HCT116 (cell line): Measurements from ENCODE around the gene KSR1. TPM values are rescaled to one million over a fixed set of nuclear protein-coding genes. Genes with fewer than 3 reads are reported as not detected.

ENCODE experiments used
- ATAC-seq: fragments of 200-7000 bp; cut with Tn5 transposase; 2 replicates; pipeline ENCODE4 v1.9.1; 2020; ENCODE audit warnings: mild to moderate bottlenecking, moderate library complexity
- BruUV-seq: library from RNA; stranded (reverse); fragments of 400-500 nt; replicated peaks from 2 replicates; lab custom pipeline; 2021; lab: Mats Ljungman, UMichigan
- CTCF ChIA-PET: fragments of 300-600 bp; sonication (Branson Sonifier 250); formaldehyde crosslinking; loops from one replicate; lab custom pipeline; 2021; ENCODE audit warnings: antibody characterized with exemption; lab: Charles Lee
- POLR2A ChIA-PET: fragments of 300-600, 350-600 bp; sonication (Branson Sonifier 250); formaldehyde crosslinking; loops from one replicate; lab custom pipeline; 2021; ENCODE audit warnings: antibody characterized with exemption; lab: Charles Lee
- RAD21 ChIA-PET, 2 experiments: fragments of 300-600 bp; sonication (Branson Sonifier 250); formaldehyde crosslinking; loops; one replicate each; lab custom pipeline; 2023; ENCODE audit warnings: low total read pairs in 2 of 2; ENCODE audit not compliant: uncharacterized antibody in 2 of 2, unreplicated experiment in 2 of 2, low non-redundant PET in 1 of 2; lab: Charles Lee
- DNase-seq: peaks from one replicate; pipeline ENCODE4 v3.0.0-alpha.2; 2010; ENCODE audit warnings: low read depth, low spot score
- H2AFZ ChIP-seq: fragments of 200-600 bp; shearing (Covaris generic), sonication (generic); 2 replicates; pipeline ENCODE4 v1.6.1; 2017; ENCODE audit warnings: low read depth, mixed run types, mixed read lengths, antibody characterized with exemption, low read length; ENCODE audit not compliant: poor library complexity, severe bottlenecking
- H3K27ac ChIP-seq: 2 replicates; pipeline ENCODE4 v1.5.1; 2012; ENCODE audit warnings: low read depth, low read length
- H3K27me3 ChIP-seq: fragments of 200-600 bp; sonication (generic); 2 replicates; pipeline ENCODE4 v1.6.1; 2016; ENCODE audit warnings: mixed run types, low read length, mixed read lengths; ENCODE audit not compliant: insufficient read depth
- H3K36me3 ChIP-seq, 2 experiments: fragments of 200-500 bp in 1 of 2; fragments of 200-600 bp in 1 of 2; sonication (Bioruptor generic) in 1 of 2; sonication (generic) in 1 of 2; 2 replicates each; pipeline versions ENCODE4 v1.5.1 to v1.6.1; 2014 to 2016; ENCODE audit warnings: low read length in 2 of 2, inconsistent platforms in 1 of 2, mixed read lengths in 1 of 2, mixed run types in 1 of 2; ENCODE audit not compliant: insufficient read depth in 2 of 2, control insufficient read depth in 1 of 2
- H3K4me1 ChIP-seq, 2 experiments: fragments of 200-600 bp in 1 of 2; sonication (generic) in 1 of 2; 2 replicates each; pipeline versions ENCODE4 v1.5.1 to v1.6.1; 2012 to 2017; ENCODE audit warnings: low read length in 2 of 2, inconsistent platforms in 1 of 2, mild to moderate bottlenecking in 1 of 2, mixed read lengths in 1 of 2, mixed run types in 1 of 2, moderate library complexity in 1 of 2; ENCODE audit not compliant: insufficient read depth in 2 of 2, control insufficient read depth in 1 of 2
- H3K4me2 ChIP-seq: fragments of 200-600 bp; sonication (generic); 2 replicates; pipeline ENCODE4 v1.6.1; 2017; ENCODE audit warnings: mixed run types, low read length, mixed read lengths
- H3K4me3 ChIP-seq, 2 experiments: fragments of 200-600 bp in 1 of 2; sonication (generic) in 1 of 2; replicated peaks in 1 of 2; 2 replicates each; pipeline ENCODE4 v1.5.1; 2011 to 2016; ENCODE audit warnings: low read length in 2 of 2, control low read depth in 1 of 2, low read depth in 1 of 2, mild to moderate bottlenecking in 1 of 2, mixed read lengths in 1 of 2, mixed run types in 1 of 2
- H3K79me2 ChIP-seq: fragments of 200-600 bp; sonication (generic); 2 replicates; pipeline ENCODE4 v1.6.1; 2017; ENCODE audit warnings: mild to moderate bottlenecking, mixed run types, low read length, moderate library complexity, mixed read lengths; ENCODE audit not compliant: insufficient read depth
- H3K9ac ChIP-seq: fragments of 200-600 bp; sonication (generic); 2 replicates; pipeline ENCODE4 v1.6.1; 2016; ENCODE audit warnings: low read length, mixed read lengths
- H3K9me2 ChIP-seq: fragments of 200-600 bp; sonication (generic), shearing (Covaris generic); 2 replicates; pipeline ENCODE4 v1.6.1; 2017; ENCODE audit warnings: mixed run types, mild to moderate bottlenecking, moderate library complexity; ENCODE audit not compliant: insufficient read depth
- H3K9me3 ChIP-seq, 2 experiments: fragments of 200-500 bp in 1 of 2; fragments of 200-600 bp in 1 of 2; sonication (Bioruptor generic) in 1 of 2; sonication (generic) in 1 of 2; 2 replicates each; pipeline ENCODE4 v1.6.1; 2014 to 2017; ENCODE audit warnings: low read length in 2 of 2, mixed read lengths in 2 of 2, inconsistent platforms in 1 of 2, low read depth in 1 of 2, mild to moderate bottlenecking in 1 of 2, mixed run types in 1 of 2, moderate library complexity in 1 of 2; ENCODE audit not compliant: control insufficient read depth in 1 of 2, insufficient read depth in 1 of 2
- H4K20me1 ChIP-seq: fragments of 200-600 bp; sonication (generic), shearing (Covaris generic); 2 replicates; pipeline ENCODE4 v1.6.1; 2017; ENCODE audit warnings: mixed run types, mild to moderate bottlenecking, moderate library complexity; ENCODE audit not compliant: insufficient read depth
- EZH2 ChIP-seq: fragments of 200-600 bp; sonication (generic); IDR thresholded peaks from 2 replicates; pipeline ENCODE4 v1.6.1; 2017; ENCODE audit warnings: antibody characterized with exemption, mixed run types
- EZH2phosphoT487 ChIP-seq: fragments of 200-600 bp; IDR thresholded peaks from 2 replicates; pipeline ENCODE4 v1.6.1; 2018; ENCODE audit warnings: antibody characterized with exemption, borderline replicate concordance
- JUND ChIP-seq: IDR thresholded peaks from 2 replicates; pipeline ENCODE4 v1.6.1; 2012
- POLR2A ChIP-seq: IDR thresholded peaks from 2 replicates; pipeline ENCODE4 v1.7.0; 2011; ENCODE audit warnings: borderline replicate concordance; ENCODE audit not compliant: insufficient read depth, insufficient read length; ENCODE audit errors: extremely low read depth
- POLR2AphosphoS5 ChIP-seq: IDR thresholded peaks from 2 replicates; pipeline ENCODE4 v1.6.1; 2011; ENCODE audit warnings: mild to moderate bottlenecking, low read depth, low read length, moderate library complexity
- TCF7L2 ChIP-seq: IDR thresholded peaks from 2 replicates; pipeline ENCODE4 v1.7.0; 2011; ENCODE audit warnings: borderline replicate concordance, inconsistent platforms; ENCODE audit not compliant: insufficient read depth, insufficient read length; ENCODE audit errors: extremely low read depth
- ZBTB33 ChIP-seq: IDR thresholded peaks from 2 replicates; pipeline ENCODE4 v1.6.1; 2011; ENCODE audit warnings: mild to moderate bottlenecking, low read length, moderate library complexity; ENCODE audit not compliant: insufficient replicate concordance; ENCODE audit errors: extremely low read depth
- intact Hi-C: fragments of 100-400 bp; cut with micrococcal nuclease; formaldehyde crosslinking; loops from 2 replicates; pipeline ENCODE4 v1.10.0; 2022
- total RNA-seq: library from RNA; stranded (reverse); gene quantifications from one replicate; pipeline ENCODE4 v1.2.1, GENCODE V29; 2021; ENCODE audit not compliant: unreplicated experiment
- TF ChIP-seq, protein P1 (sequence below): IDR thresholded peaks from 2 replicates; pipeline ENCODE4 v1.6.1; 2012; ENCODE audit warnings: low read depth

KSR1 gene
- total RNA-seq, 1 experiment from 2014 or later = 16.5 TPM

DNA sequence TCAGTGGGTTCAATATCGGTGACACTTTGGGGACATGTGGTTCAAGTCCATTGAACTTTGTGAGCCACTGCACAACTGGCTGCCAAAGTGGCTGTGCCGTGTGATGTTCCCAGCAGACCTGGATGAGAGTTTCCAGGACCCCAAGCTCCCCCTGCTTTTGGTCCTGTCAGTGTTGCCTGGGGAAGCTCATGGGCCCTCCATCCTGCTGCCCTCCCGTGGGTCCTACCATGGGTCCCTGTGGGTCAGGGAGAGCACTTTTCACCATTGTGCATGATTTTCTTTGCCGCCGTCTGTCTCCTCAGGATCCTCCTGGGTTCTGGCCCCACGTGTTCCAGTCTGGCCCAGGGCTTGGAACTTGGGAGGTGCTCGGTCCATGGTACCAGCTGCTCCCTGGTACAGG, 212.9 kb downstream of the KSR1 start (continued):
- TF ChIP-seq, protein P1, sequence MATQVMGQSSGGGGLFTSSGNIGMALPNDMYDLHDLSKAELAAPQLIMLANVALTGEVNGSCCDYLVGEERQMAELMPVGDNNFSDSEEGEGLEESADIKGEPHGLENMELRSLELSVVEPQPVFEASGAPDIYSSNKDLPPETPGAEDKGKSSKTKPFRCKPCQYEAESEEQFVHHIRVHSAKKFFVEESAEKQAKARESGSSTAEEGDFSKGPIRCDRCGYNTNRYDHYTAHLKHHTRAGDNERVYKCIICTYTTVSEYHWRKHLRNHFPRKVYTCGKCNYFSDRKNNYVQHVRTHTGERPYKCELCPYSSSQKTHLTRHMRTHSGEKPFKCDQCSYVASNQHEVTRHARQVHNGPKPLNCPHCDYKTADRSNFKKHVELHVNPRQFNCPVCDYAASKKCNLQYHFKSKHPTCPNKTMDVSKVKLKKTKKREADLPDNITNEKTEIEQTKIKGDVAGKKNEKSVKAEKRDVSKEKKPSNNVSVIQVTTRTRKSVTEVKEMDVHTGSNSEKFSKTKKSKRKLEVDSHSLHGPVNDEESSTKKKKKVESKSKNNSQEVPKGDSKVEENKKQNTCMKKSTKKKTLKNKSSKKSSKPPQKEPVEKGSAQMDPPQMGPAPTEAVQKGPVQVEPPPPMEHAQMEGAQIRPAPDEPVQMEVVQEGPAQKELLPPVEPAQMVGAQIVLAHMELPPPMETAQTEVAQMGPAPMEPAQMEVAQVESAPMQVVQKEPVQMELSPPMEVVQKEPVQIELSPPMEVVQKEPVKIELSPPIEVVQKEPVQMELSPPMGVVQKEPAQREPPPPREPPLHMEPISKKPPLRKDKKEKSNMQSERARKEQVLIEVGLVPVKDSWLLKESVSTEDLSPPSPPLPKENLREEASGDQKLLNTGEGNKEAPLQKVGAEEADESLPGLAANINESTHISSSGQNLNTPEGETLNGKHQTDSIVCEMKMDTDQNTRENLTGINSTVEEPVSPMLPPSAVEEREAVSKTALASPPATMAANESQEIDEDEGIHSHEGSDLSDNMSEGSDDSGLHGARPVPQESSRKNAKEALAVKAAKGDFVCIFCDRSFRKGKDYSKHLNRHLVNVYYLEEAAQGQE = no peak
- no peak for TF ChIP-seq POLR2A

GRCh38 chr17:27669850-27670249, 213.6 kb downstream of the KSR1 start:
- TF ChIP-seq EZH2phosphoT487 (no peak), TCF7L2 (no peak), POLR2AphosphoS5 (no peak), JUND (no peak), ZBTB33 (no peak), EZH2 (no peak)
- Histone ChIP-seq H4K20me1 (no peaks in the 10 kb centered on the region), H3K79me2 (no peaks in the 10 kb centered on the region), H2AFZ (no peak overlapping the region), H3K36me3 (no peaks in the 10 kb centered on the region), H3K9me3 (no peaks in the 10 kb centered on the region), H3K27ac (no peak overlapping the region), H3K4me3 (no peak overlapping the region), H3K9ac (no peak overlapping the region), H3K9me2 (no peaks in the 10 kb centered on the region), H3K27me3 (no peaks in the 10 kb centered on the region), H3K4me2 (no peak overlapping the region), H3K4me1 (no peaks in the 10 kb centered on the region)
- ATAC-seq = no peak
- ChIA-PET POLR2A (no interaction called here), RAD21 (no interaction called here), CTCF (no interaction called here)
- BruUV-seq = no TSS peak
- DNase-seq = no peak
- intact Hi-C loops = no loop called here
